Measurements from ENCODE around the gene DOCK9. TPM values are rescaled to one million over a fixed set of nuclear protein-coding genes. Genes with fewer than 3 reads are reported as not detected.

DOCK9 gene
- total and polyA plus RNA-seq, 9 of the 15 experiments (the other 6 are each of a cell fraction or from before 2014, with no cell fraction given) = 3.5 to 25.3 (median 16.7) TPM

DNA sequence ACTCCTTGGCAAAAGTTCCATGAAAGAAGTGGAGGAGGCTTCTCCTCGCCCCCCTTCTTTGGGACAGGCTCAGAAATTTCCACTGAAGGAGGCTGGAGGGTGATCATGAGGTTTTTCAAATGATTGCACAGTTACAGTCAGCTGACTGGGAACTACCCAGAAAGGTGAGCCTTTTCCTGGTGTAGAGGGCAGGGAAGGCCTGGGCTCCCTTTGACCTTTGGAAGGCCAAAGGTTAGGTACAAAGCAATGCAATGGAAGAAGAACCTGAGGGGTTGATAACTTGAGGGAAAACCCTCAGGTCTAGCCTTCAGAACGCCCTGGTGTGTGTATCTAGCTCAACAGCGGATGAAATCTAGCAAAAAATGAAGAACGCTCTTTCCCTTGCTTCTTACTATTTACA lies 175.3 kb downstream of the DOCK9 start:
- Histone ChIP-seq H3K9me3 (replicated peaks; ENCODE audit: control insufficient read depth, insufficient read depth, low read depth, low read length) (no peaks in the 10 kb centered on the region), H3K9ac (ENCODE audit: insufficient read depth in 1 of 2, low read depth in 2 of 2, low read length in 2 of 2) (no peak overlapping the region), H3K9me1 (ENCODE audit: control insufficient read depth, insufficient read depth, low read length) (no peaks in the 10 kb centered on the region), H3K27ac (ENCODE audit: extremely low read depth, low read depth, low read length) (no peak overlapping the region), H3K4me1 (replicated peaks in 1 of 2; ENCODE audit: control insufficient read depth in 2 of 2, insufficient read depth in 2 of 2, low read length in 2 of 2) (peaks cover 0 to 3% of the 10 kb centered on the region in 2 experiments; a peak in 2 of 5 replicates), H3K27me3 (ENCODE audit: control insufficient read depth in 2 of 2, insufficient read depth in 2 of 2, low read length in 2 of 2) (no peaks in the 10 kb centered on the region), H3K36me3 (ENCODE audit: control insufficient read depth, insufficient read depth, low read length) (peaks cover 14% of the 10 kb centered on the region; the same call in 2 of the 3 replicates), H4K20me1 (replicated peaks; ENCODE audit: control insufficient read depth, insufficient read depth, low read length) (no peaks in the 10 kb centered on the region), H3K79me2 (ENCODE audit: control insufficient read depth, insufficient read depth, low read length) (no peaks in the 10 kb centered on the region), H3K4me2 (ENCODE audit: insufficient read depth, low read length) (no peak overlapping the region), H3K4me3 (no peak overlapping the region), H2AFZ (ENCODE audit: low read depth, low read length) (no peak overlapping the region)
- ChIA-PET POLR2A (no interaction called here), CTCF (ENCODE audit: low intra/inter-chr PET ratio) (no interaction called here)
- TF ChIP-seq MTF1 (CRISPR knock-in tag; IDR thresholded peaks at IDR 0.05; ENCODE audit: borderline replicate concordance) (no peak), NR2C2 (CRISPR knock-in tag; IDR thresholded peaks at IDR 0.05) (no peak), NR2C2 (tag; IDR thresholded peaks at IDR 0.05) (peak; percentile 23; the same call in 1 of the 2 replicates)
- intact Hi-C loops (cut with micrococcal nuclease) = no loop called here
- 95% methylated on average over 3 of the region's 4 CpGs for WGBS (ENCODE audit: insufficient coverage, low coverage, missing lambda C conversion rate)
- no peak for DNase-seq (ENCODE audit: extremely low read depth in 1 of 4, low spot score in 3 of 4)
- FAIRE-seq = no peak
- no TSS peak for BruUV-seq (replicated peaks)
- ATAC-seq = no peak
- in situ Hi-C loops (cut with MboI) = no loop called here

- DNase-seq (ENCODE audit: extremely low read depth in 1 of 4, low spot score in 3 of 4) (no peak), FAIRE-seq (no peak), ATAC-seq (no peak)
- ChIA-PET CTCF (ENCODE audit: low intra/inter-chr PET ratio) (no interaction called here), POLR2A (no interaction called here)
- in situ Hi-C loops (cut with MboI) = no loop called here
- no peaks in the 10 kb centered on the region for H3K27me3 ChIP-seq (ENCODE audit: control insufficient read depth in 2 of 2, insufficient read depth in 2 of 2, low read length in 2 of 2)
- H3K4me3 ChIP-seq = no peak overlapping the region
- TF ChIP-seq CEBPB (tag; IDR thresholded peaks at IDR 0.05) = no peak
- no peaks in the 10 kb centered on the region for H3K79me2 ChIP-seq (ENCODE audit: control insufficient read depth, insufficient read depth, low read length)
- peaks cover 19% of the 10 kb centered on the region; the same call in 2 of the 3 replicates for H3K36me3 ChIP-seq (ENCODE audit: control insufficient read depth, insufficient read depth, low read length)
- H4K20me1 ChIP-seq (replicated peaks; ENCODE audit: control insufficient read depth, insufficient read depth, low read length) = no peaks in the 10 kb centered on the region
- H2AFZ ChIP-seq (ENCODE audit: low read depth, low read length) = no peak overlapping the region
- H3K27ac ChIP-seq (ENCODE audit: extremely low read depth, low read depth, low read length) = no peak overlapping the region
- H3K4me1 ChIP-seq (replicated peaks in 1 of 2; ENCODE audit: control insufficient read depth in 2 of 2, insufficient read depth in 2 of 2, low read length in 2 of 2) = peaks cover 6 to 7% of the 10 kb centered on the region in 2 experiments; a peak in 4 of 5 replicates
- no peak overlapping the region for H3K4me2 ChIP-seq (ENCODE audit: insufficient read depth, low read length)
- H3K9ac ChIP-seq (ENCODE audit: insufficient read depth in 1 of 2, low read depth in 2 of 2, low read length in 2 of 2) = no peak overlapping the region
- WGBS (ENCODE audit: insufficient coverage, low coverage, missing lambda C conversion rate) = 70% methylated on average over 8 of the region's 10 CpGs
- BruUV-seq (replicated peaks) = no TSS peak
- H3K9me1 ChIP-seq (ENCODE audit: control insufficient read depth, insufficient read depth, low read length) = no peaks in the 10 kb centered on the region
- intact Hi-C loops (cut with micrococcal nuclease) = no loop called here
- no peaks in the 10 kb centered on the region for H3K9me3 ChIP-seq (replicated peaks; ENCODE audit: control insufficient read depth, insufficient read depth, low read depth, low read length)
These were observed 176.0 kb downstream of the DOCK9 start for GRCh38 chr13:98801626-98802418.

Data from K562 (cell line).